GM19455 (cell line): Measurements from ENCODE around the gene CBFA2T2.
"Not testable (repeated sequence)": the region's sequence is repeated elsewhere in the genome, so short reads cannot be mapped to it uniquely, and the experiment has no call there.

Source experiments
- ATAC-seq: cut with Tn5 transposase; IDR thresholded peaks from one replicate; pipeline ENCODE4 v1.9.1; 2021; ENCODE audit not compliant: unreplicated experiment

CBFA2T2 gene

GRCh38 chr20:33503564-33503963 is 13.7 kb downstream of the CBFA2T2 start:
- no peak for ATAC-seq

GRCh38 chr20:33506576-33506975 is 16.7 kb downstream of the CBFA2T2 start:
- no peak for ATAC-seq

- no peak for ATAC-seq
Measured at GRCh38 chr20:33507461-33507860, 17.6 kb downstream of the CBFA2T2 start.

GRCh38 chr20:33508015-33508414 is 18.1 kb downstream of the CBFA2T2 start:
- not testable (repeated sequence) for ATAC-seq

GRCh38 chr20:33509057-33509456 is 19.2 kb downstream of the CBFA2T2 start:
- not testable (repeated sequence) for ATAC-seq

GRCh38 chr20:33511876-33512275 is 22.0 kb downstream of the CBFA2T2 start:
- ATAC-seq: not testable (repeated sequence)

- no peak for ATAC-seq
Measured at GRCh38 chr20:33515569-33516216, 25.8 kb downstream of the CBFA2T2 start.

GRCh38 chr20:33516882-33517281 is 27.0 kb downstream of the CBFA2T2 start:
- no peak for ATAC-seq

- ATAC-seq: no peak
Measured at GRCh38 chr20:33518071-33518470, 28.2 kb downstream of the CBFA2T2 start.

- ATAC-seq: no peak
Measured at GRCh38 chr20:33521461-33521860, 31.6 kb downstream of the CBFA2T2 start.

GRCh38 chr20:33522256-33522820 is 32.4 kb downstream of the CBFA2T2 start:
- ATAC-seq: no peak

GRCh38 chr20:33524261-33524660 is 34.4 kb downstream of the CBFA2T2 start:
- ATAC-seq: no peak

GRCh38 chr20:33526769-33527168 is 36.9 kb downstream of the CBFA2T2 start:
- ATAC-seq: no peak

- no peak for ATAC-seq
Measured at GRCh38 chr20:33531047-33531877, 41.4 kb downstream of the CBFA2T2 start.

- ATAC-seq: no peak
Measured at GRCh38 chr20:33531885-33532284, 42.0 kb downstream of the CBFA2T2 start.

GRCh38 chr20:33532753-33533459 is 43.0 kb downstream of the CBFA2T2 start:
- no peak for ATAC-seq

- ATAC-seq: not testable (repeated sequence)
Measured at GRCh38 chr20:33535717-33536116, 45.8 kb downstream of the CBFA2T2 start.

GRCh38 chr20:33537608-33538007 is 47.7 kb downstream of the CBFA2T2 start:
- no peak for ATAC-seq

GRCh38 chr20:33539129-33539528 is 49.2 kb downstream of the CBFA2T2 start:
- ATAC-seq: no peak

- ATAC-seq: no peak
Measured at GRCh38 chr20:33540427-33540826, 50.5 kb downstream of the CBFA2T2 start.

GRCh38 chr20:33541074-33541473 is 51.2 kb downstream of the CBFA2T2 start:
- ATAC-seq: no peak
